Left lung (tissue), 10 donors: Measurements from ENCODE around the gene OTUB2. TPM values are rescaled to one million over a fixed set of nuclear protein-coding genes. Genes with fewer than 3 reads are reported as not detected.

Experiments
- ATAC-seq: fragments of 200-7000 bp; cut with Tn5 transposase; one replicate; pipeline ENCODE4 v1.9.1; 2020; ENCODE audit warnings: moderate library complexity
- DNase-seq, 4 donors: peaks; one replicate each; pipeline ENCODE4 v3.0.0-alpha.2; 2013 to 2020
- H3K27ac ChIP-seq, 2 donors: fragments of 200-600 bp; sonication (generic) in 1 of 2; one replicate each; pipeline versions ENCODE4 v1.5.0 to v1.8.0; 2020 to 2021
- H3K27me3 ChIP-seq, 2 donors: fragments of 200-600 bp; sonication (generic) in 1 of 2; one replicate each; pipeline versions ENCODE4 v1.5.0 to v1.8.0; 2020 to 2021
- H3K36me3 ChIP-seq, 2 donors: fragments of 200-600 bp; sonication (generic) in 1 of 2; one replicate each; pipeline versions ENCODE4 v1.5.0 to v1.8.0; 2020 to 2021
- H3K4me1 ChIP-seq, 2 donors: fragments of 200-600 bp; one replicate each; pipeline ENCODE4 v1.8.0; 2021
- H3K4me3 ChIP-seq, 2 donors: fragments of 200-600 bp; sonication (generic) in 1 of 2; one replicate each; pipeline versions ENCODE4 v1.5.0 to v1.8.0; 2020 to 2021; ENCODE audit warnings: mild to moderate bottlenecking in 1 of 2
- H3K9me3 ChIP-seq, 2 donors: fragments of 200-600 bp; sonication (generic) in 1 of 2; one replicate each; pipeline versions ENCODE4 v1.5.0 to v1.8.0; 2020 to 2021
- CTCF ChIP-seq, 2 donors: fragments of 200-600 bp; sonication (generic) in 1 of 2; IDR thresholded peaks; one replicate each; pipeline versions ENCODE4 v1.5.0 to v1.8.0; 2021; ENCODE audit warnings: antibody characterized with exemption in 2 of 2
- intact Hi-C, 2 donors: fragments of 100-400 bp; cut with DNase I; formaldehyde crosslinking; loops; one replicate each; pipeline versions ENCODE4 v1.11.2 to v1.14.2; 2022
- polyA plus RNA-seq, 6 donors: library from polyadenylated mRNA; unstranded; fragments of 120-200 nt; gene quantifications; one replicate each; pipeline ENCODE4 v1.2.1, GENCODE V29; 2013; ENCODE audit not compliant: insufficient read length in 6 of 6
- total RNA-seq, 2 donors: library from RNA; stranded (reverse); fragmentation: NEBNext Ultra II Directional; extraction: Animal tissue kit (Norgen Biotek cat#: 25700); gene quantifications; one replicate each; pipeline ENCODE4 v1.2.1, GENCODE V29; 2021
- donor health status: DM: no; HTN: yes; CAD: no.
- donor health status: DM: no; HTN: no; CAD: no.

OTUB2 gene
- total and polyA plus RNA-seq, 8 donors = 1.2 to 5.4 (median 3.9) TPM

DNA sequence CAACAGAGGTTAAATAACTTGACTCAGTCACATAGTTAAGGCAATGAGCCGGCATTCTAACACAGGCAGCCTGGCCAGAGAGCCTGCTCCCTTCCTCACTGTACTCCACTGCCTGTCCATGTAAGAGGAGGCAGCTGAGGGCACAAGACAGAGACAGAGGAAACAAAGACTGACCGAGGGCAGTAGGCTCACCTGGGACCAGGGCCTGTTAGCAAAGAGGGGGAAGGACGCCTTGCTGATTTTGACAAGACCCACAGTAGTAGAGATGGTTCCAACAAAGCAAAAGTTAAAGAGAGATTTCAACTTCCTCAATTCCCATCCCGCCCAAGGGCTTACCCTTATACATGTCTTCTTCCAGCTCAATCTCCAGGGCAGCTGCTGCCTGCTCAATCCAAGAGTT lies 26.5 kb downstream of the OTUB2 start:
- Histone ChIP-seq H3K4me3 (no peak overlapping the region), H3K27me3 (no peaks in the 10 kb centered on the region), H3K4me1 (no peaks in the 10 kb centered on the region), H3K36me3 (peaks cover 0 to 100% of the 10 kb centered on the region in 2 donors), H3K27ac (no peak overlapping the region), H3K9me3 (no peaks in the 10 kb centered on the region)
- DNase-seq (no peak), ATAC-seq (peak; percentile 8)
- no peak for TF ChIP-seq CTCF (IDR thresholded peaks at IDR 0.05)
- intact Hi-C loops = no loop called here

GRCh38 chr14:94054401-94054800 lies 28.3 kb downstream of the OTUB2 start:
- Histone ChIP-seq H3K36me3 (peaks cover 0 to 100% of the 10 kb centered on the region in 2 donors), H3K9me3 (no peaks in the 10 kb centered on the region), H3K27me3 (no peaks in the 10 kb centered on the region), H3K4me3 (no peak overlapping the region), H3K27ac (no peak overlapping the region), H3K4me1 (peaks cover 0 to 4% of the 10 kb centered on the region in 2 donors)
- no peak for ATAC-seq
- no peak for TF ChIP-seq CTCF (IDR thresholded peaks at IDR 0.05)
- no peak for DNase-seq
- intact Hi-C loops = no loop called here

DNA sequence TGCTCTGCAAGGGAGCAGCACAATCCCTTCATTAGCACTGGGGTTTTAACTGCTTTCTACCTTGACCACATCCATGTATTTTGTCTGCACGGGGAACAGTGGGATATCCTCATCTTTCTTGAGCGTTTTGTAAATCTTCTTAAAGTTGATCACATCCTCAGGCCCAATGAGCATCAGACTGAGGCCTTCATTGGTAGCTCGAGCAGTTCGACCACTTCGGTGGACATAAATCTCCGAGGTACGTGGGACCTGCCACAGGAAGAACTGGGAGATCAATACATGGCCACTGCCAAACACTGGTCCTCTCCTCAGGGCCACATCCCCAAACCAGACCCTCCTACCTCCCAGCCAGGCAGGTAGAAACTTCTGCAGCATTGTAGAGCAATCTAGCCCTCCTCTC lies 28.8 kb downstream of the OTUB2 start:
- Histone ChIP-seq H3K9me3 (no peaks in the 10 kb centered on the region), H3K27me3 (no peaks in the 10 kb centered on the region), H3K4me3 (no peak overlapping the region), H3K27ac (no peak overlapping the region), H3K4me1 (peaks cover 0 to 4% of the 10 kb centered on the region in 2 donors), H3K36me3 (peaks cover 0 to 100% of the 10 kb centered on the region in 2 donors)
- DNase-seq (no peak), ATAC-seq (no peak)
- TF ChIP-seq CTCF (IDR thresholded peaks at IDR 0.05) = no peak
- intact Hi-C loops = no loop called here

DNA sequence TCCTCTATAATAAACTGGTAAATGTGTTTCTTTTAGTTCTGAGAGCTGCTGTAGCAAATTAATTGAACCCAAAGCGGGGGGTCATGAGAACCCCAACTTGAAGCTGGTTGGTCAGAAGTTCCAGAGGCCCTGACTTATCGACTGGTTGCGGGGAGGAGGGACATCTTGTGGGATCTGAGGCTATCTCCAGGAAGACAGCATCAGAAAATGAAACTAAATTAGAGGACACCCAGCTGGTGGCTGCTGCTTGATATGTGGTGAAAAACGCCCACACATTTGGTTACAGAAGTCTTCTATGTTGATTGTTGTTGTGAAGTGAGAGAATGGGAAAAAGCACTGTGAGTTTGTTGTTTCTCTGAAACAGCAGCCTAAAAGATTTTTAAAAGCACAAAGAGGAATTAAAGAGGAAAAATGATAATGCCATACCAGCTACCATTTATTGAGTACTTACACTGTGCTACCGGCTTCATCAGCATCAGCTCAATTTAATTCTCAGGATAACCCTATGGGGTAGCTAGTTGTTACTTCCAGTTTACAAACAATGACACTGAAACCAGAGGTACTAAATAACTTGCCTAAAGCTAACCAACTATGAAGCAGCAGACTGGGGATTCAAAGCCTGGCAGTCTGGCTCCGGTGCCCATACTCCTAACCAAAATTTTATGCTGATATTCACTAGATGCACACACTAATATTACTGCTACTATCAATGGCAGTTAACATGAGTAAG lies 30.6 kb downstream of the OTUB2 start:
- peaks cover 0 to 4% of the 10 kb centered on the region in 2 donors for H3K4me1 ChIP-seq
- no peak overlapping the region for H3K27ac ChIP-seq
- TF ChIP-seq CTCF (IDR thresholded peaks at IDR 0.05) = no peak
- no peak for ATAC-seq
- H3K9me3 ChIP-seq = no peaks in the 10 kb centered on the region
- no peaks in the 10 kb centered on the region for H3K27me3 ChIP-seq
- peaks cover 0 to 100% of the 10 kb centered on the region in 2 donors for H3K36me3 ChIP-seq
- intact Hi-C loops = no loop called here
- DNase-seq = no peak
- no peak overlapping the region for H3K4me3 ChIP-seq

DNA sequence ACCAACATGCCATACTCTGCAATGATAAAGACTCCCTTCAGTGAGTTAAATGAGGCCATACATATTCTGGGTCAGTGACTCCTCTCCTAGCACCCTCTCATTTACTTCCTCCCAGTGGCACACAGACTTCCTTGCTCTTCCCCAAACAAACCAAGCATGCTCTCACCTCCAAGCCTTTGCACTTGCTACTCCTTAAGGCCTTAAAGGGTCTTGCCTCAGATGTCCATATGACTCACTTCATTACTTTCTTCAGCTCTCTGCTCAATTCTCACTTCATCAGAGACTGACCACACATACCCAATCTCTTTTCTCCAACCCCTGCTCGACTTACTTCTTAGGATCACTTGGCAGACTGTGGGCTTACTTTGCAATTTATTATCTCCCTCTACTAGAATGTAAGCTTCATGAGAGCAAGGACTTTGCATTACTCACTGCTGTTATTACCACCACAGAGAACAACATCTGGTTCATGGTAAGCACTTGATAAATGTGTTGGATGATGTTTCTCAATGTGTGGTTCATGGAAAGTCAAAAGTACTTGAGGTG lies 32.1 kb downstream of the OTUB2 start:
- intact Hi-C loops = no loop called here
- no peak for TF ChIP-seq CTCF (IDR thresholded peaks at IDR 0.05)

More for the DNA sequence above, 32.1 kb downstream of the OTUB2 start:
- no peak overlapping the region for H3K4me3 ChIP-seq
- DNase-seq (no peak), ATAC-seq (no peak)
- peaks cover 0 to 94% of the 10 kb centered on the region in 2 donors for H3K36me3 ChIP-seq
- H3K27me3 ChIP-seq = no peaks in the 10 kb centered on the region
- peaks cover 0 to 4% of the 10 kb centered on the region in 2 donors for H3K4me1 ChIP-seq
- H3K9me3 ChIP-seq = no peaks in the 10 kb centered on the region
- H3K27ac ChIP-seq = no peak overlapping the region
